ENCODE data around the gene FAM217B. TPM values are rescaled to one million over a fixed set of nuclear protein-coding genes. Genes with fewer than 3 reads are reported as not detected.

Gene FAM217B
- total RNA-seq, 1 donor from 2014 or later: 20.6 TPM

DNA sequence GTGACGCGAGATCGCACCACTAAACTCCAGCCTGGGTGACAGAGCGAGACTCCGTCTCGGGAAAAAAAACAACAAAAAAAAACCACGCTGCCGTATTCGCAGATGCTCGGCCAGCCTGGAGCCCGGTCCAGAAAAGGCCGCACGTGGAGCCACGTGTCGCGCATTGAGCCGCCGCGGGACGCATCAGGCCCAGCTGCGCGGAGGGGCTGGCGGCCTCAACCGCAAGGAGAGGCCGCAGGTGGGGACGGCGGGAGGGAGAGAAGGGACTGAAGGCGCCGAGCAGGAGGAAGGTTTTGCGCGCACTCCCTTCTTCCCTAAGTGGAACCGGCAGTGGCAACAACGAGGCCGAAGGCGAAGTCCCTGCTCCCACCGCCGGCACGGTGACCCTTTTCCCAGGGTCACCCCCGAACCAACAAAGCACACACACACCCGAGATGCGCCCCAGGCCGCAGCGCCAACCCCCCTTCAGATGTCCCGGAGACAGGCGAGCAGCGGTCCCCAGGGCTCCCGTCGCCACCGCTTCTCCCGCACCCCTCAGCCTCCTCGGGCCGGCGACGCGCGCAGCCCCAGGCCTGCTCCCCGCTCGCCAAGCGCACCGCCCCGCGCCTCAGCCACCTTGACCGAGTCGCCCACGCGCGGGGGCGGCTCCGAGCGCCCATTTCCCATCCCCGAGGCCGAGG lies 7.4 kb upstream of the FAM217B start:
- no peaks in the 10 kb centered on the region for H3K9me3 ChIP-seq (ENCODE audit: insufficient read depth, low read depth, low read length)
- H3K27me3 ChIP-seq (ENCODE audit: insufficient read depth, low read length): no peaks in the 10 kb centered on the region
- H3K4me2 ChIP-seq (ENCODE audit: low read length): peak overlapping the region; percentile 96
- H3K36me3 Mint-ChIP-seq (ENCODE audit: low read depth, unreplicated experiment): no peaks in the 10 kb centered on the region
- H3K4me3 Mint-ChIP-seq (ENCODE audit: unreplicated experiment): no peak overlapping the region
- no peak overlapping the region for H3K27ac Mint-ChIP-seq (ENCODE audit: unreplicated experiment)
- FAIRE-seq (no peak), DNase-seq (ENCODE audit: low read depth) (no peak)
- H4K20me1 ChIP-seq (ENCODE audit: insufficient read depth, low read length): peaks cover 7% of the 10 kb centered on the region
- no peaks in the 10 kb centered on the region for H3K27me3 Mint-ChIP-seq (ENCODE audit: low read depth, unreplicated experiment)
- H3K27ac ChIP-seq (ENCODE audit: low read depth, low read length): no peak overlapping the region
- peaks cover 3% of the 10 kb centered on the region for H3K4me1 ChIP-seq (ENCODE audit: insufficient read depth, low read length)
- H3K4me3 ChIP-seq (ENCODE audit: insufficient read depth, low read depth, low read length): no peak overlapping the region
- H3K4me1 Mint-ChIP-seq (ENCODE audit: low read depth, unreplicated experiment): peaks cover 7% of the 10 kb centered on the region
- TF ChIP-seq, protein P1, sequence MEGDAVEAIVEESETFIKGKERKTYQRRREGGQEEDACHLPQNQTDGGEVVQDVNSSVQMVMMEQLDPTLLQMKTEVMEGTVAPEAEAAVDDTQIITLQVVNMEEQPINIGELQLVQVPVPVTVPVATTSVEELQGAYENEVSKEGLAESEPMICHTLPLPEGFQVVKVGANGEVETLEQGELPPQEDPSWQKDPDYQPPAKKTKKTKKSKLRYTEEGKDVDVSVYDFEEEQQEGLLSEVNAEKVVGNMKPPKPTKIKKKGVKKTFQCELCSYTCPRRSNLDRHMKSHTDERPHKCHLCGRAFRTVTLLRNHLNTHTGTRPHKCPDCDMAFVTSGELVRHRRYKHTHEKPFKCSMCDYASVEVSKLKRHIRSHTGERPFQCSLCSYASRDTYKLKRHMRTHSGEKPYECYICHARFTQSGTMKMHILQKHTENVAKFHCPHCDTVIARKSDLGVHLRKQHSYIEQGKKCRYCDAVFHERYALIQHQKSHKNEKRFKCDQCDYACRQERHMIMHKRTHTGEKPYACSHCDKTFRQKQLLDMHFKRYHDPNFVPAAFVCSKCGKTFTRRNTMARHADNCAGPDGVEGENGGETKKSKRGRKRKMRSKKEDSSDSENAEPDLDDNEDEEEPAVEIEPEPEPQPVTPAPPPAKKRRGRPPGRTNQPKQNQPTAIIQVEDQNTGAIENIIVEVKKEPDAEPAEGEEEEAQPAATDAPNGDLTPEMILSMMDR (IDR thresholded peaks at IDR 0.05; ENCODE audit: insufficient read depth, low read depth, low read length): no peak
- TF ChIP-seq EZH2 (IDR thresholded peaks at IDR 0.05; ENCODE audit: insufficient read depth, low read length): no peak
- H3K9ac ChIP-seq (ENCODE audit: low read length): no peak overlapping the region
- no peaks in the 10 kb centered on the region for H3K36me3 ChIP-seq (ENCODE audit: insufficient read depth, low read length)
- H3K79me2 ChIP-seq (ENCODE audit: insufficient read depth, low read length): no peaks in the 10 kb centered on the region
- H3K9me3 Mint-ChIP-seq (ENCODE audit: unreplicated experiment): no peaks in the 10 kb centered on the region
- H2AFZ ChIP-seq (ENCODE audit: low read depth, low read length): no peak overlapping the region

DNA sequence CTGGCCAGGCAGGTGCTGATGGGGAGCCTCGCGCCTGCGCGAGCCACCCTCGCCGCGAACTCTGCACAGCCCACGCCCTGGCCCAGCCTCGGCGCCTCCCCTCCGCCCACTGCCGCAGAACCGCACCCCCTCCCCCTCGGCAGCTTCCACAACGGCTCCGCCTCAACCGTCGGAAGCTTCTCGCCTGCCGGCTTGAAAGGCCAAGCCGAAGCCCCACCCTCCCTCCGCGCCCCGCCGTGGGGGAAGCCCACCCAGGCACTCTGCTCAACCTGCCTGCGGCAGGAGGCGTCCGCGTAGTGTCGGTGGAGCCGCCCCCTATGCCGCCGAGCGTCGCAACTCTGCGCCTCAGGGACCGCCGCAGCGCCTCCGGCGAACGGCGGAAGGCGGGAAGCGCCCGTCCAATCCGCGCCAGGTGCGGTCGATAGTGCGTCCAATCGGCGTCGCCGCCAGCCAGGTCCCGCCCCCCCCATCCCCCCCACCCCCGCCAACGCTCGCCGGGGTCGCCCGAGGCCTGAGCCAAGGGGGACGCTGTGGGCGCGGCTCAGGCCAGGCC lies 6.8 kb upstream of the FAM217B start, which contains the start of gene SYCP2:
SYCP2 (minus strand) TSS at position 342 of the 553 bp plus-strand sequence. CDS start 11,224 bp downstream, outside the sequence.
- H3K4me1 ChIP-seq (ENCODE audit: insufficient read depth, low read length): peaks cover 8% of the 10 kb centered on the region
- peak within 1 kb of the TSS; percentile 62 for H3K4me3 ChIP-seq (ENCODE audit: insufficient read depth, low read depth, low read length)
- DNase-seq (ENCODE audit: low read depth) (no peak), FAIRE-seq (no peak)
- peak within 1 kb of the TSS; percentile 96 for H3K4me2 ChIP-seq (ENCODE audit: low read length)
- no peaks in the 10 kb centered on the region for H3K9me3 Mint-ChIP-seq (ENCODE audit: unreplicated experiment)
- peaks cover 9% of the 10 kb centered on the region for H4K20me1 ChIP-seq (ENCODE audit: insufficient read depth, low read length)
- H3K36me3 ChIP-seq (ENCODE audit: insufficient read depth, low read length): no peaks in the 10 kb centered on the region
- no peaks in the 10 kb centered on the region for H3K79me2 ChIP-seq (ENCODE audit: insufficient read depth, low read length)
- H3K9ac ChIP-seq (ENCODE audit: low read length): peak within 1 kb of the TSS; percentile 66
- no peak within 1 kb of the TSS for H3K27ac ChIP-seq (ENCODE audit: low read depth, low read length)
- no peak for TF ChIP-seq EZH2 (IDR thresholded peaks at IDR 0.05; ENCODE audit: insufficient read depth, low read length)
- TF ChIP-seq, protein P1 (IDR thresholded peaks at IDR 0.05; ENCODE audit: insufficient read depth, low read depth, low read length): no peak
- no peaks in the 10 kb centered on the region for H3K9me3 ChIP-seq (ENCODE audit: insufficient read depth, low read depth, low read length)
- peak within 1 kb of the TSS; percentile 76 for H3K4me3 Mint-ChIP-seq (ENCODE audit: unreplicated experiment)
- peaks cover 13% of the 10 kb centered on the region for H3K4me1 Mint-ChIP-seq (ENCODE audit: low read depth, unreplicated experiment)
- no peaks in the 10 kb centered on the region for H3K27me3 ChIP-seq (ENCODE audit: insufficient read depth, low read length)
- H3K36me3 Mint-ChIP-seq (ENCODE audit: low read depth, unreplicated experiment): no peaks in the 10 kb centered on the region
- H2AFZ ChIP-seq (ENCODE audit: low read depth, low read length): peak within 1 kb of the TSS; percentile 98
- H3K27ac Mint-ChIP-seq (ENCODE audit: unreplicated experiment): no peak within 1 kb of the TSS
- H3K27me3 Mint-ChIP-seq (ENCODE audit: low read depth, unreplicated experiment): no peaks in the 10 kb centered on the region

Measured in astrocyte (in vitro differentiated cells and primary cell).